Measurements from ENCODE around the gene ZNF146.
"Not testable (repeated sequence)": the region's sequence is repeated elsewhere in the genome, so short reads cannot be mapped to it uniquely, and the experiment has no call there.

ZNF146 gene

DNA sequence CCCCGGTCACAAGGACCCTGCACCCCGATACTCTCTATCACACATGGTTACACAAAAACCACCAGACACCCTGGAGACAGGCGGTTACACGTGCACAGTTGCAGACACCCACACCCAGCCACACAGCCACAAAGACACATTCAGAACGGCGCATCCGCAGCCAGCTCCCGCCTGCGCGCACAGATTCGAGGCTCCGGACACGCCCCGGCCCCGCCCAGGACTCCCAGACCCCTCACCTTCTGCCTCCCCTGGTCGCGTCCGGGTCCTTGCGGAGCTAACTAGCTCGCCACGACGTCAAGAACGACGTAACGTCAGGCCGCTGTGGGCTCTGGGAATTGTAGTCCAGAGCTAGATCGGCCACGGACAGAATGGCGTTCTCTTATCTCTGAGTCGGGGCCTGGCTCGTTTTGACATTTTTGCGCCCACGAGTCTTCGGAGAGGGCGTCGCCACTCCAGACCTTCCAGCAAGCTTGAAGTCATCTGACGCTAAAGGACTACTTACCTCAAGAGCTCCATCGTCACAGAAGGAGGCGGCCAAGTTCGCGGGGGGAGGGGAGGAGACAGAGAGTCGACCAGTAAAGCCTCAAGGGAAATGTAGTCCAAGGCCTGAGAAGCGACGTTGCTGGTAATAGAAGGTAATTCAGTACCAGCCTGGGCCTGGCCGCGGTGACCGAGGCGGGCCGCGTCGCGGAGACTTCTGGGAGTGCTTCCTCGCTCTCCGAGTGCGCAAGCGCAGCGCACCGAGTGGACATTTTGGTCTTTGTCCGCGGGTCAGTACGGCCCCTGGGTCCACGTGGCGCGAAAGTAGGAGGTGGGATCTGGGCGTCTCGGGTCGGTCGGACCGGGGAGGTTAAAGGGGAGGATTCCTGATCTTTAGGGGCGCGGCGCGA is at the start of gene ZNF146, which contains the start of gene ZNF565:
TSS of gene ZNF146 (plus strand) at position 721 of the 890 bp plus-strand sequence. CDS start 21,335 bp downstream, outside the sequence.
TSS of gene ZNF565 (minus strand) at position 280 of the 890 bp plus-strand sequence. CDS start 12,680 bp downstream, outside the sequence.
- peak; percentile 96 for DNase-seq (ENCODE audit: low read depth)

DNA sequence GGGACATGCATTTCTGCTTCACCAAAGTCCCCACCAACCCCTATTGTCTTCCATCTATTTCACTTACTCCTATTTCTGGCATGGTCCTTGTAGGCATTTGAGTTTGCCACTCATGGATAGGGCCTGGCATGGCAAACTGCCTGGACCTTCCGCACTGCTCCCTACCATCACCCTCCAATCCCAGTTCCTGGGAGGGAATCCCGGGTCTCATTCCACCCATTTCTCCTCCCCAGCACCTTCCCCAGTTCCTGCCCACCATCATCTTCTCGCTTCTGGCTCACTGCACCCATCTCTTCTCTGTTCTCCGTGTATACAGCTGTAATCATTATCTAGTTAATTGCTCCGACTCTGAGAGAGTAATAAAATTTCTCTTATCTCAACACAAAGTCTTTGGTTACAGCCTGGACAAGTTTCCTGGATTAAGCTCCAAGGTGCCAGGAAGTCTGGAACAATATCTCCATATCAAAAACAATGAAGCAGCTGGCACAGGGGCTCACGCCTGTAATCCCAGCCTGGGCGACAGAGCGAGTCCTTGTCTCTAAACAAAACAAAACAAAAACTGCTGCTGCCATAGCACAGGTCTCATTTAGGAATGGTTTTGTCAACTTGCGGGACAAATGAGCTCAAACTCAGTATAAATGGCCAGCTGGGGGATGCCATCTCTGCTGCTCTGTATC is 45.7 kb upstream of the ZNF146 start:
- no peak for DNase-seq (ENCODE audit: low read depth)

DNA sequence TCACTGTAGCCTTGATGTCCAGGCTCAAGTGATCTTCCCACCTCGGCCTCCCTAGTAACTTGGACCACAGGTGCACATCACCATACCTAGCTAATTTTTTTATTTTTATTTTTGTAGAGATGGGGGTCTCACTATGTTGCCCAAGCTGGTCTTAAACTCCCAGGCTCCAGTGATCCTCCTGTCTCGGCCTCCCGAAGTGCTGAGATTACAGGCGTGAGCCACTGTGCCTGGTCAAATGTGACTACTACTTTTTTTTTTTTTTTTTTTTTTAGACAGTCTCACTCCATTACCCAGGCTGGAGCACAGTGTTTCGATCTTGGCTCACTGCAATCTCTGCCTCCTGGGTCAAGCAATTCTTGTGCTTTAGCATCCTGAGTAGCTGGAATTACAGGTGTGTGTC is 42.1 kb upstream of the ZNF146 start:
- no peak for DNase-seq (ENCODE audit: low read depth)

DNA sequence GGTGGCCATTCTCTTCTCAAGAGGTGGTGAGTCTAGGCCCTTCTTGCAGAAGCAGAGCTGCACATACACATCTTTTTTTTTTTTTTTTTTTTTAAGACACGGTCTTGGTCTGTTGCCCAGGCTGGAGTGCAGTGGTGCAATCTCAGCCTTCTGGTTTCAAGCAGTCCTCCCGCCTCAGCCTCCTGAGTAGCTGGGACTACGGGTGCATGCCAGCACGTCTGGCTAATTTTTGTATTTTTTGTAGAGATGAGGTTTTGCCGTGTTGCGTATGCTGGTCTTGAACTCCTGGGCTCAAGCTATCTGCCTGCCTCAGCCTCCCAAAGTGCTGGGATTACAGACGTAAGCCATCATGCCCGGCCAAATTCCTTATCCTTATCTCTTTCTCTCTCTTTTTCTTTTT is 41.1 kb upstream of the ZNF146 start:
- DNase-seq (ENCODE audit: low read depth): not testable (repeated sequence)

DNA sequence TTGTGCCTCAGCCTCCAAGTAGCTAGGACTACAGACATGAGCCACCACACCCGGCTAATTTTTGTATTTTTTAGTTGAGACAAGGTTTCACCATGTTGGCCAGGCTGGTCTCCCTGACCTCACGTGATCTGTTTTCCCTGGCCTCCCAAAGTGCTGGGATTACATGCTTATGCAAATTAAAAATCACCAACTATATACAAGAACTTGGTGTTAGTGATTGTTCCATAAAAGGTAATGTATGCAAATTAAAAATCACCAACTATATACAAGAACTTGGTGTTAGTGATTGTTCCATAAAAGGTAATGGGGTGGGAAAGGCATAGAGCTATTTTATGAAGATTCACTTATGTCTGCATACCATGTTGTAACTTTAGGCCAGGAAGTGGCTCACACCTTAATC is 35.8 kb upstream of the ZNF146 start:
- not testable (repeated sequence) for DNase-seq (ENCODE audit: low read depth)

DNA sequence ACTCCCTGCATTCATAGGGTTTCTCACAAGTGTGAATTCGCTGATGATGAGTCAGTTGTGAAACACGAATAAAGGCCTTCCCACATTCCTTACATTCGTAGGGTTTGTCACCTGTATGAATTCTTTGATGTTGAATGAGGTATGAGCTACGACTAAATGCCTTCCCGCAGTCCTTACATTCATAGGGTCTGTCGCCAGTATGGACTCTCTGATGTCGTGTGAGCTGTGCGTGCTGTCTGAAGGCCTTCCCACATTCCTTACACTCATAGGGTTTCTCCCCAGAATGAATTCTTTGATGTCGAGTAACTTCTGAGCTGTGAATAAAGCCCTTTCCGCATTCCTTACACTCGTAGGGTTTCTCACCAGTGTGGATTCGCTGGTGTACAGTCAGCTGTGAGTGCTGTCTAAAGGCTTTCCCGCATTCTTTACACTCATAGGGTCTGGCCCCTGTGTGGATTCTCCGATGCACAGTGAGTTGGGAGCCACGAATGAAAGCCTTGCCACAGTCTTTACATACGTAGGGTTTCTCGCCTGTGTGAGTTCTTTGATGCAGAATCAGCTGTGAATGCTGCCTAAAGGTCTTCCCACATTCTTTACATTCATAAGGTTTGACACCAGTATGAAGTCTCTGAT is 32.2 kb upstream of the ZNF146 start:
- DNase-seq (ENCODE audit: low read depth): no peak

DNA sequence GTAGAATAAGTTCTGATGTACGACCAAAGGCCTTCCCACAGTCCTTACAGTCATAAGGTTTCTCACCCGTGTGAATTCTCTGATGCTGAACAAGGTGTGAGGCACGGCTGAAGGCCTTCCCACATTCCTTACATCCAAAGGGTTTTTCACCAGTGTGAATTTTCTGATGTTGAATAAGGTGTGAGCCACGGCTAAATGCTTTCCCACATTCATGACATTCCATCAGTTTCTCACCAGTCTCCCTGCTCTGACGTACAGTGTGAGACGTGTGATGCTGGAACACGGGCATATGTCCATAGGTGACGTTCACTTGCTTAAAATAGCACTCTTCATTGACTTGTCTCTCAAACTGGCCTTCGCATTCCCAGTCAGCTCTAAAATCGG is 31.7 kb upstream of the ZNF146 start:
- no peak for DNase-seq (ENCODE audit: low read depth)

DNA sequence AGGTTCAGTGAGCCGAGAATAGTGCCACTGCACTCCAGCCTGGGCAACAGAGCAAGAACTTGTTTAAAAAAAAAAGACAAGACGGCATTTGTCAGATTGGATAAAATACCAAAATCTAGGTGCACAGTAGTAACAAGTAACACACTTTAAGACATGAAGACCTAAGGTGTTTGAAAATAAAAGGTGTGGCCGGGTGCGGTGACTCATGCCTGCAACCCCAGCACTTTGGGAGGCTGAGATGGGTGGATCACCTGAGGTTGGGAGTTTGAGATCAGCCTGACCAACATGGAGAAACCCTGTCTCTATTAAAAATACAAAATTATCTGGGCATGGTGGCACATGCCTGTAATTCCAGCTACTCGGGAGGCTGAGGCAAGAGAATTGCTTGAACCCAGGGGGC is 28.2 kb upstream of the ZNF146 start:
- DNase-seq (ENCODE audit: low read depth): not testable (repeated sequence)

DNA sequence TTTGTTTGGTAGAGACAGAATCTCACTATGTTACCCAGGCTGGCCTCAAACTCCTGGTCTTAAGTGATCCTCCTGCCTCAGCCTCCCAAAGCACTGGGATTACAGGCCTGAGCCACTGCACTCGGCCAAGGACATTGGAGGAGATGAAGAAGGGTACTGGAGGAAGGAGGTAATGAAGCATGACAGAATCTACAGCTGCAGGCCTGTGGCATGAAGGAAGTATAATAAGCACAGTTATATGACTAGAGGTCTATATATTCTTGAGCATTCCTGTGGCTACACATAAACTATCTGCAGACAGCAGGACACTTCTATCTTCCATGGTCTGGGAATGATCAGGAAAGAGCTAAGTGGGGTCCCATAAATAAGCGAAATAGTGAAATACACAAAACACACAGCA is 18.7 kb upstream of the ZNF146 start:
- no peak for DNase-seq (ENCODE audit: low read depth)

DNA sequence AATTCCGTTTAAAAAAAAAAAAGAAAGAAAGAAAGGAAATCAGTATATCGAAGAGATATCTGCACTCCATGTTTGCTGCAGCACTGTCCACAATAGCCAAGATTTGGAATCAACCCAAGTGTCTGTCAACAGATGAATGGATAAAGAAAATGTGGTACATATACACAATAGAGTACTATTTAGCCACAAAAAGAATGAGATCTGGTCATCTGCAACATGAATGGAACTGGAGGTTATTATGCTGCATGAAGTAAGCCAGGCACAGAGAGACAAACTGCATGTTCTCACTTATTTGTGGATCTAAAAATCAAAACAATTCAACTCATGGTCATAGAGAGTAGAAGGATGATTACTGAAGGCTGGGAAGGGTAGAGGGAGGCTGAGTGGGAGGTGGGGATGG is 16.8 kb upstream of the ZNF146 start:
- DNase-seq (ENCODE audit: low read depth): no peak

DNA sequence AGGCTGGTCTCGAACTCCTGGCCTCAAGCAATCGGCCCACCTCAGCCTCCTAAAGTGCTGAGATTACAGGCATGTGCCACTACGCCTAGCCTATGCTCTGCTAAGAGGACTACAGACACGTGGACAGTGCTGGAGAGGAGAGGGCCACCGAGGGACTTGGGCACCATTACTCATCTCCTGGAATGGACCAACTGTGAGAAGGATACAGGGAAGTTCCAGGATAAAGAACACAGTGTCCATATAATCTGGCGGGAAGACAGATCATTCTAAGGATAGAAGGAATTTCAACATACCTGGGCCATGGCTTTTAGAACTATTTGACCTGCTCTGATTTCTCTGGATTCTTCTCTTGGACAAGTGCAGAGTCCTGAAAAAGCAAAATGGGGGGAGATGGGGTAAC is 13.2 kb upstream of the ZNF146 start:
- no peak for DNase-seq (ENCODE audit: low read depth)

DNA sequence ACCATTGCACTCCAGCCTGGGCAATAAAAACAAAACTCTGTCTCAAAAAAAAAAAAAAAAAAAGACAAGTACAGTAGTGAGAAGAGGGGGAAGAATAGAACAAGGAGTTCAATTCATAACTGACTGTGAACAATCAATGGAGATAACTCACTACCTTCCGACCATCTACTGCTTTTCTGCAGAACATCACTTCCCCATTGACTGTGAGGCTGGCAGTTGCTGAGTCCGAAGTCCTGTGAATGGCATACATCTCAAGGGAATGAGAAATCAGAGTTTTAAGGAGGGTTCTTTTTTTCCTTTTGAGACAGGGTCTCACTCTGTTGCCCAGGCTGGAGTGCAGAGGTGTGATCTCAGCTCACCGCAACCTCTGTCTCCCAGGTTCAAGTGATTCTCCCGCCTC is 11.6 kb upstream of the ZNF146 start:
- no peak for DNase-seq (ENCODE audit: low read depth)

DNA sequence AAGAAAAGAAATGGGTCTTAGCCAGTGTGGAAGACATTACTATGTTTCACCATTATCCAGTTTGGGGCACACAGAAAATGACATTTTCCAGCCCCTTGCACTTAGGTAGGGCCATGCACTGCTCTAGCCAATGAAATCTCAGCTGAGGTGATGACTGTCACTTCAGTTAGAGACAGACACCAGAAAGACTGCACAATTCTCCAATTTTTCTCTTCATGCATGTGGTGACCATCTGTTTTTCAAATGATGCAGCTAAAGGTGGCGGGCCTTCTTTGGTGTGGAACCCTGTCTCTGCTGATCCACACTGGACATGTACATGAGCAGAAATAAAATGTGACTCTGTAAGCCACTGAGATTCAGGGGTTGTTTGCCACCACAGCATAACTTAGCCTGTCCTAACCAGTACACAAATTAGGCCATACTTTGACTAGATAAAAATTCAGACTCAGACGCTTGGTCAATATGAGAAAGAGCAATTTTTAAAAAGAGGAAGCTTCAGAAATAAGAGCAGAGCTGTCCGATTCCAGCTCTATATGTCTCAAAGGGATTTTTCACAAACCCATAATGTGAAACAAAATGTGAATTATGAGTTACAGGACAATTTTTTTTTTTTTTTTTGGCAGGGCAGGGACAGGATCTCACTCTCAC is 7.2 kb upstream of the ZNF146 start:
- DNase-seq (ENCODE audit: low read depth): no peak

DNA sequence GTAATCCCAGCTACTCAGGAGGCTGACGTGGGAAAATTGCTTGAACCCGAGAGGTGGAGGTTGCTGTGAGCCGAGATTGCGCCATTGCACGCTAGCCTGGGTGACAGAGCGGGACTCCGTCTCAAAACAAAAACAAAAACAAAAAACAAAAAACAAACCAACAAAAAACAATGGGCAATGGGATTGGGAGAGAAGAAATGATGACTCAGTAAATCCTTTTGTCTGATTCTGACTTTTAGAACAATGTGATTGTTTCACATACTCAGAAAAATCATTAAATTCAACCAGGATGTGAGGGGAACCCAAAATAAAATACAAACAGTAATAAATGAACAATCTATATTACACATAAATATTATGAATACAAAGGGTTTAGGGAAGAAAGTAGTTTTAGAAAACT is 5.5 kb upstream of the ZNF146 start:
- no peak for DNase-seq (ENCODE audit: low read depth)

DNA sequence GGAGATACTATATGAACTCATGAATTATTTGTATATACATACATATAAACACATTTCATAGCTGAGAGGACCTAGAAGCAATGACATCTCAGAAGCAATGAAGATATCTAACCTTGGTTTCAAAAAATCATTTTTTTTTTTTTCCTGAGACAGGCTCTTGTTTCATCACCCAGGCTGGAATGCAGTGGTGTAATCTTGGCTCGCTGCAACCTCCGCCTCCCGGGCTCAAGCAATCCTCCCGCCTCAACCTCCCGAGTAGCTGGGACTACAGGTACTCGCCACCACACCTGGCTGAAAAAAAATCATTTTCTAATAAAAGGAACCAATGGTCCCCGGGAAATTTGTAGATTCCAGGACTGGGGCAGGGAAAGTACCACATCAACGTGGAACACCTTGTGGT is 4.4 kb upstream of the ZNF146 start:
- DNase-seq (ENCODE audit: low read depth): no peak

DNA sequence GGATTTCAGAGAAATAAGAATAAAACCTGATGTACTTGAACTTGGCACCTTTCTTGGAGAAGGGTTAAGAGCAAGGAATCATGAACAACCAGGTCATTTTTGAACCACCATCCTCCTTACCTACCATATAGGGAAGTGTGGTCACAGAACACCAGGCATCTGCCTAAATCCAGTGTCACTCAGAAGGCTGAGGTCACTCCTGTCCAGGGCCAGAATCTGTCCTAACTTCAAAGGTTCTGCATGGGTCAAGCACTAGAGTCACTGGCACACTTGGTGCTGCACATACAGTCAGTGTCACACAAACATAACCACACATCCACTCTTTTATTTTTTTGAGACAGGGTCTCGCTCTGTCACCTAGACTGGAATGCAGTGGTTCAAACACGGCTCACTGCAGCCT is 2.0 kb upstream of the ZNF146 start:
- no peak for DNase-seq (ENCODE audit: low read depth)

DNA sequence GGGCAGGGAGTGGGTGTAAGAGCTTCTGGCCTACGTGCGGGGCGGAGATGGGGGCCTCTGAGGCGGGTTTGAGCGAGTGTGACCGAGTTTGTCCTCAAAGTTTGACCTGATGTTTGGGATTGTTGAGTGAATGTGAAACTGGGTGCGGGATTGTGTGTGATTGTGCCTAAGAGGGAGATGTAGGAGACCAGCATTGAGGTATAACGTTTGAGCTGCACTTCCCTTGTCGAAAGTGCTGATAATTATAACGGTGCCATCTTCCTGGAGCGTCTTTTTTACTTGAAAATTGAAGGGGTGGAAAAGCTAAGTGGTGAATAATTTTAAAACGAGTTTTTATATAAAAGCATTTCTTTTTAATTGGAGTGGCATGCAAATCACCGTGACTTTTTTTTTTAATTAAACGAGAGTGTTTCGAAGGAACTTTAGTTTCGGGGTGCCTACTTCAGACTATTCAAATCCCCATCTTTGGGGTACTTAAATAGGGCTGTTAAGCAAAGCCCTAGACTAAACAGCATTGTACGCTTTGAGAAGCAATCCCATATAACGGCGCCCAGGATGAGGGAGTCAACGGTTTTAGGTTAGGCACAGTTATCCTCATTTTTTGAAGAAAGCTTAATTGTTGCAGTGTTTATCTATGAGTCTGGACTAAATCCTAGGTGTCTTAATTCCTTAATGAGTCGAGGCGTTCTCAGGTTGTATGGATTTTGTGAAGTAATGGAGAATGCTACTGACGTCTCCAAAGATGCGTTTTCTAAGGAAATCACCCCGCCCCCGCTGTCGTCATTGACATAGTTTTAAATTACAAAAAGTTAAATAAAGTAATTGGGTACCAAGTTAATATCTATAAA is 594 bp downstream of the ZNF146 start:
- DNase-seq (ENCODE audit: low read depth): no peak

DNA sequence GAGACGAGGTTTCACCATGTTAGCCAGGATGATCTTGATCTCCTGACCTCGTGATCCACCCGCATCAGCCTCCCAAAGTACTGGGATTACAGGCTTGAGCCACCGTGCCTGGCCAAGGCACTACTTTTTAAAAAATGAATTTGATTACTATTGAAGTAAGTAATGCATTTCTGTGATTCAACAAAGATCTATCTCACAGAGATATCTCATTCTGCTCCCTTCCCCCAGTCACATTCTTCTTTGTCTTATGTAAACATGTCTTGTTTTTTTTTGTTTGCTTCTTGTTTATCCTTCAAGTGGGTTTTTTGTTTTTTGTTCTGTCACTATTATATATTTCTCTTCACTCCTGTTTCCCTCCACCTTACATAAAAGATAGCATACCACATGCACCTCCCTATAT is 6.6 kb downstream of the ZNF146 start:
- no peak for DNase-seq (ENCODE audit: low read depth)

DNA sequence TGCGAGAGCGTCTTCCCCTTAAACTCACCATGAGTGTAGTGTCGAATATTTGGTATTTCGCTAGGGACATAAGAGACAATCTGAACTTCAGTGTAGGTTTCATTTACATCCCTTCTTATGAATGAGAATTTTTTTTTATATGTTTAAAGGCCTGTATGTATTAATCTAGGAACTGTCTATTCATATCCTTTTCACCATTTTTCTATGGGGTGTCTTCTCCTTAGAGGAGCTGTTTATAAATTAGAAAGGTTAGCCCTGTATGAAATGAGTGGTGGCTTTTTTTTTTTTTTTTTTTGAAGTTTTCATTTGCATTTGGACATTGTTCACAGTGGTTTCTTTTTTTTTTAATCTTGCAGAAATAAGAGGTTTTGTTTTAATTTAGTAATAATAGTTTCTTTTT is 7.6 kb downstream of the ZNF146 start:
- DNase-seq (ENCODE audit: low read depth): no peak

DNA sequence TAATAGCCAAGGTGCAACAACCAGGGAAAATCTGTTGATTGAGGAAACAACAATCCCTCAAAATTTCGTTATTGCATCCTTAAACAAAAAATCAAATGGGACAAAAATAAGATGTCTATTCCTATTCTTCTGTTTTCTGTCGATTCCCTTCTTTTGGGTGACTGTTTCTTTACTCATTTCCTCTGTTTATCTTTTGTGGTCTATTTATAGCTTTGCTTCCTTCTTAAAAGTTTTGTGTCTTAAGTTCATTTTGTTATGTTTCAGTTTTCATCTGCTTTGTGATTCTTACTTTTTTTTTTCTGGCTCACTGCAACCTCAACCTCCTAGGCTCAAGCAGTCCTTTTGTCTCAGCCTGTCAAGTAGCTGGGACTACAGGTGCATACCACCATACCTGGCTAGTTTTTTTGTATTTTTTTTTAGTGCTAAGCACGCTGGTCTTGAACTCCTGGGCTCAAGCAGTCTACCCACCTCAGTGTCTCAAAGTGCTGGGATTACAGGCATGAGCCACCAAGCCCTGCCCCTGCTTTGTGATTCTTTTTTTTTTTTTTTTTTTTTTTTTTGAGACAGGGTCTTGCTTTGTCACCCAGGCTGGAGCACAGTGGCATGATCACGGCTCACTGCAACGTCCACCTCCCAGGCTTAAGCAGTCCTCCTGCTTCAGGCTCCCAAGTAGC is 10.4 kb downstream of the ZNF146 start:
- DNase-seq (ENCODE audit: low read depth): no peak

DNA sequence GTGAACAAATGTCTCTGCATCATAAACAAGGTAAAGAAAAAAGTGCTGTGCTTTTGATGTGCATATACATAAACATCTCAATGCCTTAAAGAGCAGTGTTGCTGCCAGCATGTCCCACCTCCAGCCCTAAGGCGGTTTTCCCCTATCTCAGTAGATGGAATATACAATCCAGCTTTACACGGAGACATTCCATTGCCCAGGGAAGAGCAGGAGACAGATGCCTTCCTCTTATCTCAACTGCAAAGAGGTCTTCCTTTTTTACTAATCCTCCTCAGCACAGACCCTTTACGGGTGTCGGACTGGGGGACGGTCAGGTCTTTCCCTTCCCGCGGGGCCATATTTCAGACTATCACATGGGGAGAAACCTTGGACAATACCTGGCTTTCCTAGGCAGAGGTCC is 18.7 kb downstream of the ZNF146 start:
- not testable (repeated sequence) for DNase-seq (ENCODE audit: low read depth)
